SHP77 treated with DMSO at 0.1 percent for 48 hours (cell line): ENCODE data around the gene CTNNA3.
"Not testable (repeated sequence)": the region's sequence is repeated elsewhere in the genome, so short reads cannot be mapped to it uniquely, and the experiment has no call there.

ENCODE experiments used
- DNase-seq: peaks from one replicate; lab custom pipeline; 2025; lab: John Stamatoyannopoulos, UW

The CTNNA3 gene

DNA sequence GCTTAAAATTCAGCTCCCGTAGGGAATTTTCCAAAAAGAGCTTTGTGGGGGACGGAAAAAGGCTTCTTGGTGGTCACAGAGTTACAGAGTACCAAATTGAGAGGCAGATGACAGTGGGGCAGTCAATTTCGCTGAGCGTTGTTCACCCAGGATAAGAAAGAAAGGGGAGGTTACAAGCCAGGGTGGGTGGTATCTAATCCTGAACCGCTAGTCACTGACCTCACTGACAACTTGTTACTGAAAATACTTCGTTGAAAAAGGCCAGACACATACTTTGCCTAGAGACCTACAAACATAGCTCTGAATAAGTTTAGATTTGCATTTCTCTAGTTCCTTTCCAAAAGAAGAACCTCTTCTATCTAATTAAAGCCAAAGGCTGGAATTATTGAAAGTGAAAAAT is at the start of gene CTNNA3:
Gene CTNNA3, minus strand, starts transcription at position 167 of the 400 bp plus-strand sequence.
- DNase-seq, result no peak

DNA sequence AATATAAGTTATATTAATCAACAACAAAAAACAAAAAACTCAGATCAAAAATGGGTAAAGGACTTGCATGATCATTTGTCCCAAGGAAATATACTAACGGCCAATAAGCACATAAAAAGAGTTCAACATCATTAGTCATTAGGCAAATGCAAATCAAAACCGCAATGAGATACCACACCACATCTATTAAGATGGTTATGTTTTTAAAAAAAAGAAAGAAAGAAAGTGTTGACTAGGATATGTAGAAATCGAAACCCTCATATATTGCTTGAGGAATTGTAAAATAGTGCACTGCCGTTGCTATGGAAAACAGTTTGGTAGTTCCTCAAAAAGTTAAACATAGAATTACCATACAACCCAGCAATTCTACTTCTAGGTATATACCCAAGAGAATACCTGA is 39.4 kb upstream of the CTNNA3 start:
- no peak for DNase-seq

DNA sequence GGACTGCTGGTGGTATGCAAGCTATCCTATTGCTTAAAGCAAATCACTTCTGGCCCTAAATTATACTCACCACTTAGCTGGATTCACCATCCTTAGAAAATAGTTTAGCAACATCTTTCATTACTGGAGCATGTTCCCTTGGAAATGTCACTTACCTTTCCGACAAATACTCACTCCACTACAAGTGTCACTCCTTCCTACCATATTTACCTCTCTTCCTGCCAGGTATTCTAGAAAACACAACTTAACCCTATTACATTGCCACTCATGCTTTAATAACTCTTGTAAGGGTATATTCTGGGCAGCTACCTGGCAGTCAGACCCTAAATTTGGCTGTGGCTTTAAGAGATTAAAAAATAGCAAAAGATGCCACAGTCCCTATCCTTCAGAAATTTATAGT is 37.5 kb upstream of the CTNNA3 start:
- DNase-seq, result no peak

DNA sequence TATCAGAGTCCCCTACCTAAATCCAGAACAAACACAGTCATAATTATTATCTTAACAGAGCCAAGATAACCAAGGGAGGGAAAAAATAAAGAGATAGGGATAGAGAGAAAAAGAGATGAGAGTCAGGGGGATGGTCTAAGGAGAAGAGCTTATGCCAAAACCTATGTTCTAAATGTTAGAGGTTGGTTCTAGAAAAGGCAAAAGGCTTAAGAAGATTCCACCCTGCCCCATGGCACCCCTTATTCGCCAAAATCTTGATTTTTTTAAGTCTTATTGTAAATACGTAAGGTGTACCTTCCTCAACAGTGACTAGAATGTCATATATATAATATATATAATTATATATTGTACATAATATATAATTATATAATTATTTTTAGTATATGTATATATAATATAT is 29.6 kb upstream of the CTNNA3 start:
- no peak for DNase-seq

DNA sequence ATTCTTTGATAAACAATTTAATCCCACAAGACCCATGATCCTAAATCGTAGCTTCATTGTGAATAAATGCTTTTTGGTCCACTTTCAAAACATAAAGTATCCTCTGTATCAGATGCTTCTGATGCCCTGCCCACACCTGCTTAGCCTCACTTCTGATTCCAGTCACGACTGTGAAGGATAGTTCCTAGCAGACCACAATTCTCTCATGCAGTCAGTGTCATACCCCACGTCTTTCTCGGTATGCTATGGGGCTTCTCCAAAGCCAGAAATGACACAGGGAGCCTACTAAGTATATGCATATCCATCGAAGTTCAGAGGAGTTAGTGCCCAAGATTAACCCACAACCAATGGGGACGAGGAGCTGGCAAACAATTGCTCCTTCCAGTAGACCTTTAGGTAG is 27.6 kb upstream of the CTNNA3 start:
- DNase-seq, result no peak

DNA sequence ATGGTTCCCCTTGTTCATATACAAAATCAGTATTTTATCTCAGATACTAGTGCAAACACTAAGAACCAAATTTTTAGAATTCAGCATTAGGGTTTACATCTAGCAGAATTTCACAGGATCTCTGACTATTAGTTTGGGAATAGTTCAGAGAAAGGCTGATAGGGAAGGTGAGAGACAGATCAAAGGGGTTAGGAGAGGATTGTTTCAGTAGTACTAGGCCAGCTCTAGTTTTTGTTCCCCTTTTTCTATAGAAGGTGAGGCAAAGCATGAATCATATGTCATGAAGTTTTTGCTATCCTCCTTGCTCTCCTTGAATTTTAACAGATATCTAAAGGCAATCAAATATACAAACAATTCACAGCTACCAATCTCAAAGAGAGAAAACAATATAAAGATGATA is 26.1 kb upstream of the CTNNA3 start:
- DNase-seq, result no peak

DNA sequence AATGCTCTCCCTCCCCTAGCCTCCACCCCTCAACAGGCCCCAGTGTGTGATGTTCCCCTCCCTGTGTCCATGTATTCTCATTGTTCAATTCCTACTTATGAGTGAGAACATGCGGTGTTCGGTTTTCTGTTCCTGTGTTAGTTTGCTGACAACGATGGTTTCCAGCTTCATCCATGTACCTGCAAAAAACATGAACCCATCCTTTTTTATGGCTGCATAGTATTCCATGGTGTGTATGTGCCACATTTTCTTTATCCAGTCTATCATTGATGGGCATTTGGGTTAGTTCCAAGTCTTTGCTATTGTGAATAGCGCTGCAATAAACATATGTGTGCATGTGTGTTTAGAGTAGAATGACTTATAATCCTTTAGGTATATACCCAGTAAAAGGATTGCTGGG is 20.5 kb upstream of the CTNNA3 start:
- not testable (repeated sequence) for DNase-seq

DNA sequence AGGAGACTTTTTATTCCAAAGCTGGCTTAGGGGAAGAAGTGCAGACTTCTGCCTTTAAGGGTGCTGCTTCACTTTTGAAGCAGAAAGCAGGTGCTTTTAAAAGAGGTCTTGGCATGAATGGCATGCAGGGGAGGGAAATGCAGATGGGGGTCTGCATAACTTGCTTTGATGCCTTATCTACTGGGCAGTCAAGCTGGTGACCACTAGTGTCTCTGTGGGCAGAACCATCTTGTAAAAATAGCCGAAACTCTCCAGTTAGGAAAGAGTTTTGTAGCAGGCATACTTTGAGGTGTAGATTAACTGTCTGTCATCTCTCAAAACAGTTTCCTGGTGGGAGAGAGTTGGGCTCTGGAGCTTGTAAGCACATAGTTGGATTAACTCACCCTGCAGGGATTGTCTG is 9.9 kb upstream of the CTNNA3 start:
- DNase-seq, result no peak

DNA sequence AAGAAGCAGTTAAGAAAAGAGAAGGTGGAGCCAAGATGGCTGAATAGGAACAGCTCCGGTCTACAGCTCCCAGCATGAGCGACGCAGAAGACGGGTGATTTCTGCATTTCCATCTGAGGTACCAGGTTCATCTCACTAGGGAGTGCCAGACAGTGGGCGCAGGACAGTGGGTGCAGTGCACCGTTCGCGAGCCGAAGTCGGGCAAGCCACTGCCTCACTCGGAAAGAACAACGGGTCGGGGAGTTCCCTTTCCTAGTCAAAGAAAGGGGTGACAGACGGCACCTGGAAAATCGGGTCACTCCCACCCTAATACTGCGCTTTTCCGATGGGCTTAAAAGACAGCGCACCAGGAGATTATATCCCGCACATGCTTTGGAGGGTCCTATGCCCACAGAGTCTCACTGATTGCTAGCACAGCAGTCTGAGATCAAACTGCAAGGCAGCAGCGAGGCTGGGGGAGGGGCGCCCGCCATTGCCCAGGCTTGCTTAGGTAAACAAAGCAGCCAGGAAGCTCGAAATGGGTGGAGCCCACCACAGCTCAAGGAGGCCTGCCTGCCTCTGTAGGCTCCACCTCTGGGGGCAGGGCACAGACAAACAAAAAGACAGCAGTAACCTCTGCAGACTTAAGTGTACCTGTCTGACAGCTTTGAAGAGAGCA is 3.7 kb upstream of the CTNNA3 start:
- not testable (repeated sequence) for DNase-seq

DNA sequence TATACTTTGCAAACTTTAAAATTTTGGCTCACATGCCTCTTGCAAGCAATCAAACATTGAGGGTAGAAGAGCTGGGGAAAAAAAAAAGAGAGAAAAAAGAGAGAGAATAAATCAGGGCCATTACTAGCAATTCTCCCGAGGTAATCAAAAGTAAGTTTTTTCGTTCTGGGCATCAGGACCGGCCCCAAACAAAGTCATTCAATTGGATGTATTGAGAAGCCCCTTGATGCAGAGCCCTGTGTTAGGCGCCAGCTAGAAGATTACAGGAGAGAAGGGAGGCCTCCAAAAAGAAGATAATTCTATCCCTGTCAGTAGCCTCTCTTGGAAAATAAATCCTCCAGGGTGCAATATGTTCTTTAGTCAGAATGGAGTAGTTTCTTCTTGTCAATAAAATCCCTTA is 2.2 kb upstream of the CTNNA3 start:
- no peak for DNase-seq

DNA sequence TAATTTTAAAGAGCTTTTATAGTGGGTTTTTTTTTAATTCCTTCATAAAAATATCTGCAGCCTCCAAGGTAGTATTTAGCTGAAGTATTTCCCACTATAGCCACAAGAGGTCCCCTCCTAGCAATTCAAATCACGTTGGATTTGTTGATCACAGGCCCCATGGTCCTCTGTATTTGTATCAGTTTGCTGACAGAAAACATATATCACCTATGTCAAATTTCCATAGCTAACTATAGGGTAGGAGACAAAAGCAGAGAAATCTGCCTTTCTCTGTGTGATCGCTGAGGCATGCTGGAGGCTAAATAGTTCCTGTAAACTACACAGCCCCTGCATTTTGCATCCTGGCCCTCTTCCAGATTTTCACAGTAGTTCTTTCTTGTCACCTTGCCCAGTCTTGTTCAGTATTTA is 1.7 kb upstream of the CTNNA3 start:
- DNase-seq, result peak; percentile 2

DNA sequence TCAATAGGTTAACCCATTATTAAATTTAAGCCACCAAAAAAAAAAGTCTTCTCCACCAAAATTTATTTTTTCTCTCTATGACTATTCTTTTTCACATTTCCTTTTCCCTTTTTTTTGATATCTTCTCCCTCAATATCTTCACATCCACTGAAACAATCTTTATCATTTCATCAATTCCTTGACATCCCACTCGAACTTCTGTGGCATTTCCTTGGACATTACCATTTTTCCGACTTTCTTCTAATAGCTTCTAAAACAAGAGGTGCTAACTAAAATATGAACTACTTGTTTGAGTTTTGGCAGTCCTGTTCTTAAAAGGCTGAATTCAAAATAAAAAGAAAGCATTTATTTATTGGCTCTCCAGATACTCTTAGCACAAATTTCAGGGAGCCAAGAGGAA is 684 bp upstream of the CTNNA3 start:
- no peak for DNase-seq

DNA sequence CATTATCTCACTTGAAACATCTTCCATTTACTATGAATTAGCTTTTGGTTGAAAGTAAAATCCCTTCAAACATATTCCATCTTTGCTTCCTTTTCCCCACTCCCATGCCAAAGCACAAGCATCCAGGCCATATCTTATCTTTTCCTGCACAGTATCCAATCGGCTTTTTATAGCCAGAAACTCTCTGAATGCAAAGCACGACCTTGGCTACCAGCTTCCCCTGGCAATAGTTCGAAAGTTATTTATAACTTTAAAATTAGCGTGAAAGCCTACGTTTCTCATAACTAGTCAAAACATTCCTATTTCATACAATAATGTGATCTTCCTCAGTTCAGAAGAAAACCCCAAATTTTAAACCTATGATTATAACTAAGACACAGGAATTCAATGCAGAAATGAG is 440 bp downstream of the CTNNA3 start:
- no peak for DNase-seq

DNA sequence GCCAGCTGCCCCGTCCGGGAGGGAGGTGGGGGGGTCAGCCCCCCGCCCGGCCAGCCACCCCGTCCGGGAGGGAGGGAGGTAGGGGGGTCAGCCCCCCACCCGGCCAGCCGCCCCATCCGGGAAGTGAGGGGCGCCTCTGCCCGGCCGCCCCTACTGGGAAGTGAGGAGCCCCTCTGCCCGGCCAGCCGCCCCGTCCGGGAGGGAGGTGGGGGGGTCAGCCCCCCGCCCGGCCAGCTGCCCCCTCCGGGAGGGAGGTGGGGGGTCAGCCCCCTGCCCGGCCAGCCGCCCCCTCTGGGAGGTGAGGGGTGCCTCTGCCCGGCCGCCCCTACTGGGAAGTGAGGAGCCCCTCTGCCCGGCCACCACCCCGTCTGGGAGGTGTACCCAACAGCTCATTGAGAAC is 4.1 kb downstream of the CTNNA3 start:
- not testable (repeated sequence) for DNase-seq

DNA sequence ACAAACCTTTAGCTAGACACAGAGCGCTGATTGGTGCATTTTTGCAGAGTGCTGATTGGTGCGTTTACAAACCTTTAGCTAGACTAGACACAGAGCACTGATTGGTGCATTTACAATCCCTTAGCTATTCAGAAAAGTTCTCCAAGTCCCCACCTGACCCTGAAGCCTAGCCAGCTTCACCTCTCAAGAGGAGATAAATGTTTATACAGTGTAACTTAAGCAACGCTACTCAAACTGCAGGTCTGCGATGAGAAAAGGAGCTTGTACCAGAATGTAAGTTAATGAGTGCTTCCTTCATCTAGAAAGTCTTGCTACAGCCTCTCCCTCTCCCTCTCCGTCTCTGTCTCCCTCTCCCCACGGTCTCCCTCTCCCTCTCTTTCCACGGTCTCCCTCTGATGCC is 5.5 kb downstream of the CTNNA3 start:
- DNase-seq, result not testable (repeated sequence)

DNA sequence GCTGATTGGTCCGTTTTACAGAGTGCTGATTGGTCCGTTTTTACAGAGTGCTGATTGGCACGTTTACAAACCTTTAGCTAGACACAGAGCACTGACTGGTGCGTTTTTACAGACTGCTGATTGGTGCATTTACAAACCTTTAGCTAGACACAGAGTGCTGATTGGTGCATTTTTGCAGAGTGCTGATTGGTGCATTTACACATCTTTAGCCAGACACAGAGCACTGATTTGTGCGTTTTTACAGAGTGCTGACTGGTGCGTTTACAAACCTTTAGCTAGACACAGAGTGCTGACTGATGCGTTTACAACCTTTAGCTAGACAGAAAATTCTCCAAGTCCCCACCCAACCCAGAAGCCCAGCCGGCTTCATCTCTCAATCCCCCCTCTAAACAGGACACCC is 11.9 kb downstream of the CTNNA3 start:
- DNase-seq, result not testable (repeated sequence)

DNA sequence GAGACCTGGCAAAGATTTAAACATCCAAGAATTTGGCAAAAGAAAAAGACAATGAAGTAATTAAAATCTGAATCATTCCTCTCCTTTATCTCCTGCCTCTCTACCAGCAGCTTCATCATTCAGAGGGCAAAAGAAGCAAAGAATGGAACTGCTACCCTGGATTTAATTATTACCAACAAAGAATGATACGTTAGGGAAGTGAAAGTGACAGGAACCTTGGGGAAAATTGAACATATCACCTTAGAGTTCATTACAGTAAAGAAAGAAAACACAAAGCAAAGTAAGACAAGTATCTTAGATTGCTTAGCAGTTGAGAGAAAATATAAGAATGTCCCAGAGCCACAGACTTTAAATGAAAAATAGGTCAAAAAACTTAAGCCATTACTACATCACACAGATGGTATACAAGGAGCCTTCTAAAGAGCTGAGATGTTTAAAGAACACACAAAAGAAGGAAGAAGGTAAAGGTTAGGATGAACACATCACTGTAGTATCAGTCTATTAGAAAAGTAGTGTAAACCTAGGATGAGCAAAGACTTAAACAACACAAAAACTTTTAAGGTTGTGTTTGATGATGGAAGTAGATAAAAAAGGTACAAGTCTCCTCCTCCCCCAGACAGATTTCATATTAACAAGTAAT is 17.5 kb downstream of the CTNNA3 start:
- no peak for DNase-seq

DNA sequence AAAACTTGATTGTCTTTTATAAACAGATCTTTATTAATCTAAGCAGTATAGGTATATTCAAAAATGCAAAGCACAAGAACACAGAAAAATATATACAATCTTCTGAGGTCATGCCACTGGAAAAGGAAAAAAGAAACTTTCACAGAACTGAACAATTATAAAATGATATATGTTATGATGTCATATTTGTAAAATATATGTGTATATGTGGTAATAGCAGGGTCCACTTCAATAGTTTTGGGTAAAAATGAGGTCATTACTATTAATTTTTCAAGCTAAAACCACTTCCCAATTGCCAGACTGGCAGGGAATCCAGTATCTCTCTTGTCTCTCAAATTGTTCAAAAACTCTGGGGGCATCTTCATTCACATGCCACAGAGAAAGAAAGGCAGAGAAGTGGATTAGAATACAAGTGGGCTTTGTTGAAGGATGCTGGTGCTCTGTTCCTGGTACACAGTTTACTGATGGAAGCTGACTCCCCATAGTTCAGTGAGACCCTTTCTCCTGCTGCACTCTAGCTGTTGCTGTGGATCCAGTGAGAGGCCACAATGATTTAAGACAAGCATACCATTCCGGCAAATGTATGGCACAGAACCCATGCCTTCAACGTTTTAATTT is 19.7 kb downstream of the CTNNA3 start:
- DNase-seq, result no peak

DNA sequence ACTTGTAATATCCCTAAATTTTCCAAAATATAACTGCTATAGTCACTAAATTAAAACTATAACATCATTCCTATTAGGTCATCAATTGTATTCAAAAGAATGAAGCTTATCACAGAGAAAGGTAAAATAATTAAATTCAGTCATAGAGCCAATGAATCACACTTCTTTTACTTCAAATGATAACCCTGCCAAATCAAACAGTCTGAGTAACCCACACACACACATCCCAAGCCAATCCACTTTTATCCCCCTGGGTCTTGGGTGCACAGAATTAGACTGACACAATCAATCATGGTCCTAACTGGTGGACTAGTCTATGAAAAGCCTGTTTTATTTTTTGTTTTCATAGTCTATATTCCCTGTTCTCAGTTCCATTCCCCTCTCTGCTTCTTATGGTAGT is 25.6 kb downstream of the CTNNA3 start:
- DNase-seq, result no peak

DNA sequence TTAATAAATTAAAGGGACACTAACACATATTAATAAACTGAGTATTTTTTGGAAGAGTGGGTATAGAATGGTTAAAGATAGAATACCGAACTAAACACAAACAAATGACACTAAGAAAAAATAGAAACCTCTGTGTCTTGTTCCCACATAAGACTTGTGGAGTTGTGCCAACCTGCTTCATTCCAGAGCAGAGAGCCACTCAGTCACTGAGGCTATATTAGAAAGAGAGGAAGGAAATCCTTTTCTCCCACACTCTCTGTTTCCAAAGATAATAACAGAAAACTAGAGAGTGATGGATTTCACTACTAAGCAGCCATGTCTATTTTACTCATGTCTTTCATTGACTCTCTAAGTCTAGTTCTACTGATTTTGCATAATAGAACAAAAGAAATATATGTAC is 26.0 kb downstream of the CTNNA3 start:
- DNase-seq, result no peak

DNA sequence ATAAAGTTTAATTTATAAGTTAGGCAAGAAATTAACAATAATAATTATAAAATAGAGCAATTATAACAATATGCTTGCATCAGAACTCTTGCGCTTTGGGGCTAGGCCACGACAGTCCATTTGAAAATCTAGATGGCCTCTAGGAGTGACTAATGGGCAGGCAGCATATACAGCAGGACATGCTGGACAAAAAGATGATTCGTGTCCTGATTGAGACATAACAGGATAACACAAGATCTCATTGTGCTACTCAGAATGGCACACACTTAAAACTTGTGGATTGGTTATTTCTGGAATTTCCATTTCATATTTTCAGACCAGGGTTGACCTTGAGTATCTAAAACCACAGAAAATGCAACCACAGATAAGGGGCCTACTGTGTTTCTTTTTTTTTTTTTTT is 27.5 kb downstream of the CTNNA3 start:
- DNase-seq, result no peak

DNA sequence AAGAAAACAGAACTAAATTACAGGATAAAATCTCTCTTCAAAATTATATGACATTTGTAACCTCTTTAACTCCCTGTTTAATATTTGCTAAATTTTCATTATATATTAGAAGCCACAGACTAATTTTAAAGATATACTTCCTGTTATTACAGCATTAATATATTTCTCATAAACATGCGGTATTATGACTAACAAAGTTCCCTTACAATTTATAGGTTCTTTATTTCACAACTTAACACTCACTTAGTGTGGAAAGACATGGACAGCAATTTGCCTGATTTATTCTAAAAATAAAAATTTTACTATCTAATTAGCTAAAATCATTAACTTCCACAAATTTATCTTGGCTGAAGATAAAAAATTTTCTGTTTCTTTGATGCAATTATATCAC is 29.0 kb downstream of the CTNNA3 start:
- DNase-seq, result no peak

DNA sequence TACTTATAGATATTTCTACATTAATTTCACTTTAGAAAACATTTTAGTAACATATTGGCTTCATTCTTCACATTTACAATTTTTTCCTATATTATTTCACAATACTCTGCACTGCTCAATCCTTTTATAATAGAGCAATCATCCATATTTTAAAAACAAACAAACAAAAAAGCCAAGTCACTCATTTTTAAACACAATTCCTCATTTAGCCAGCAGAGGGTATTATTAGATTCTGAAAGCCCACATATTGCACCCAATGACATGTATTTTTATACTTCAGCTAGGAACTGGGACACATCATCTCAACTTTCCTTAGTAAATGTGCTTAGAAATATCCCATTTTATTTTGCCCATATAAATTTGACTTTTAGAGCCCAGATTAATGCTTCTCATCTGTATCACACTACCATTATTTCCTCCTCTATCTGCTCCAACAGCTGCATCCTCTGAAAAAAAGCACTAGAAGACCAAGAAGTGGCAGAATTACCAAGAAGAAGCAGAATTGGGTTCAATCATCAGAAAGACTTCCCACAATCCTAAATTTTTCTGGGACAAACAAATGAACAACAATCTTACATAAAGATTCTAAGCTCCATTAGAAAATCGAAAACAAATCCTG is 29.5 kb downstream of the CTNNA3 start:
- no peak for DNase-seq
